ENCODE data around the gene FPR2. TPM values are rescaled to one million over a fixed set of nuclear protein-coding genes. Genes with fewer than 3 reads are reported as not detected.
"Not testable (repeated sequence)": the region's sequence is repeated elsewhere in the genome, so short reads cannot be mapped to it uniquely, and the experiment has no call there.

FPR2 gene
- total RNA-seq, 1 donor from 2014 or later = 1.4 TPM

GRCh38 chr19:51738523-51738922 is 22.5 kb upstream of the FPR2 start:
- DNase-seq (ENCODE audit: low spot score); intact Hi-C loops (cut with DNase I): not testable (repeated sequence)

DNA sequence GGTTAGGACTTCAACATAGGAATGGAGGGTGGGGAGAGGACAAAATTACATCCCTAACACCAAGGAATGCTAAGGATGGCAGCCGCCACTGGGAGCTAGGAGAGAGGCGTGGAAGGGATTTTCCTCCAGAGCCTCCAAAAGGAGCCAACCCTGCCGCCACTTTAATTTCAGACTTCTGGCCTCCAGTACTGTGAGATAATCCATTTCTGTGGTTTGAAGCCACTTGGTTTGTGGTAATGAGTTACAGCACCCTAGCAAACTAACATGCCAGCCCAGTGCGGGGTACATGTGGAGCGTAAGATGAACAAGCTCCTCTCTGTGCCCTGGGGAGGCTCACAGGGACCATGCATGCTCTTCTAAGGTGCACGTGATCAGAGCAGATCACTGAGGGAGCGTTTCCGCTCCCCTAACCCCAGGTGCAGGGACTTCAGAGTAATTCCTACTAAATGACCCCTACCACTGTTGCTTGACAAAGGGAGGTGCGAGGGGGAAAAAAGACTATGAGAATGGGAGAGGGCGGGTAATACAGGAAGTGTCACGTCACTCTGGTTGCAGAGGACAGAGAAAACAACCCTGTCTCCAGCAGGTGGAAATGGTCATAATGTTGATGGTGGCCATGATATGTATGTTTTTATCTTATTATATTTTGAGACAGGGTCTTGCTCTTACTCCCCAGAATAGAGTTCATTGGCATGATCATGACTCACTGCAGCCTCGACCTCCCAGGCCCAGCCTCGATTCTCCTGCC is 21.3 kb upstream of the FPR2 start:
- intact Hi-C loops (cut with DNase I) = no loop called here
- DNase-seq (ENCODE audit: low spot score) = no peak

DNA sequence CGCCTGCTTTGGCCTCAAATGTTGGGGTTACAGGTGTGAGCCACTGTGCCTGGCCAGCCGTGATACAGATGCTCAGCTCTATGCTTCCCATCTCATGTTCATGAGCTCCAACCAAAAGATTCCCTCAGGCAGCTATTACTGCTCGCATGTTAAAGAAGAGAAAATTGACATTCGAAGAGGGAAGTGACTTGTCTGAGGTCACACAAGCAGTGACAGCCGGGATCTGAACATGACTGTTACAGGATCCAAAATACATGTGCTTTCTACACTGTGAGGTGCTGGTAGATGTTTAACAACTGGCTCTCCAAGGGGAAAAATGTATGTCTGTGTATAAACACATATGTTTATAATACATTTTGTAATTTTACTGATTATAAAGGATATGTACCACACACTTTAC is 20.6 kb upstream of the FPR2 start:
- DNase-seq (ENCODE audit: low spot score) = no peak
- intact Hi-C loops (cut with DNase I) = no loop called here

- DNase-seq (ENCODE audit: low spot score) = no peak
- intact Hi-C loops (cut with DNase I) = no loop called here
These were observed 18.2 kb upstream of the FPR2 start for GRCh38 chr19:51742789-51743188.

- DNase-seq (ENCODE audit: low spot score) = no peak
- intact Hi-C loops (cut with DNase I) = no loop called here
These were observed 17.6 kb upstream of the FPR2 start for GRCh38 chr19:51743405-51743804.

DNA sequence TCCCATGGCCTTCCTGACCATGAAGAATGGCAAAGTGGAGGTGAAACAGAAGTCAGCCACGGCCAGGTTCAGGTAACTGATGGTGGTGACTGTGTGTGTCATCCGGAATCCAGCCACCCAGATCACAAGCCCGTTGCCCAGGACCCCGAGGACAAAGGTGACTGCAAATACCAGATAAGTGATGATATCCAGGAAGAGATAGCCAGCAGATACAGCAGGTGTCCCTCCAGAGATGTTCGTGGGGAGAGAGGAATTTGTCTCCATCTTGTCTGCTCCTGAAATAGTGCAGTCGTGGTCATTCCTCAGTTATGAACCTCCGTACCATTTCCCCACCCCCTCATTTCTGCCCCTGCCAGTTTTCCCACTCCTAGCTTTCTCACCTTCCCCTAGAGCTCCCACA is 14.2 kb upstream of the FPR2 start:
- DNase-seq (ENCODE audit: low spot score) = no peak
- intact Hi-C loops (cut with DNase I) = no loop called here

DNA sequence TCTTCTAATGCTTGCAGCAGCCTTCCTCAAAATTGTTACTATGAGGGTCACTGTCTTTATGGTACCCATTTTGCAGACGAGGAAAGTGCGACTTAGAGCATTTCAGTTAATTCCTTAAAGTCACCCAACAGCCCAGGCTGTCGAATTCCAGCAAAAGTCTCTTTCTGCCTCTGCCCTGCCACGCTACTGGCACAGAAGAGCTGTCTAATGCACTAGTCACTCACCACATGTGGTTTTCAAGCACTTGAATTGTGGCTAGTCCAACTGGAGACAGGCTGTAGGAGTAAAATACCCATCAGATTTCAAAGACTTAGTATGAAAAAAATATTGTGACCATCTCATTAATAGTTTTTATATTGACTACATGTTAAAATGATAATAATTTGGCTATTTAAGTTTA is 11.0 kb upstream of the FPR2 start:
- intact Hi-C loops (cut with DNase I) = no loop called here
- DNase-seq (ENCODE audit: low spot score) = no peak

DNA sequence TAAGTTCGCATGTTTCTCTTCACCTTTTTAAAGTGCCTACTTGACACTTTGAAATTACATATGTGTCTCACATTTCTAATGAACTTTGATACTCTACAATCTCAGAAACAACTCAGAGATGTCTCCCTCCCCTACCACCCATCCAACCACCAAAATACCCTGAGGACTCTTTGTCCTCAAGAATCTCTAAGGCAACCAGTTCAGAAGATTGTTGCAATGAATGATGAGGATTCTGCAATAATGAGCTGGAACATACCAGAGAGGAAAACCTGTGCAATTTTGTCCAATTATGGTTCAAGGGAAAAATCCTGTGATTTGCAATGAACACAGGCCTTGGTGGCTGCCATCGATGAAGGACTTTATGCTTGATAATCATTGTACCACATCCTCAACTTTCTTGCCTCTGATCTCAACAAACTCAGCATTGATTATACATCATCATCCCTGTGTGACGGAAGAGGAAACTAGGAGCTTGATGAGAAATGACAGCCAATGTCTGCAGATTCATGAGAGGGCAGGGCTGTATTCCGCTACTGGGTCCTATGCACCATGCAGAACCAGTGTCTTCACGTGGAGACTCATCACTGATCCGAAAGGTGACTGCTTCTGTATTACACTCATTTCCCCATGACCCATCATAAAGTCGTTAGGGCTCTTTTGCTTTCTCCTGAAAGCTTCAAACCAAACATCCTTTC is 10.4 kb upstream of the FPR2 start:
- intact Hi-C loops (cut with DNase I) = no loop called here
- no peak for DNase-seq (ENCODE audit: low spot score)

DNA sequence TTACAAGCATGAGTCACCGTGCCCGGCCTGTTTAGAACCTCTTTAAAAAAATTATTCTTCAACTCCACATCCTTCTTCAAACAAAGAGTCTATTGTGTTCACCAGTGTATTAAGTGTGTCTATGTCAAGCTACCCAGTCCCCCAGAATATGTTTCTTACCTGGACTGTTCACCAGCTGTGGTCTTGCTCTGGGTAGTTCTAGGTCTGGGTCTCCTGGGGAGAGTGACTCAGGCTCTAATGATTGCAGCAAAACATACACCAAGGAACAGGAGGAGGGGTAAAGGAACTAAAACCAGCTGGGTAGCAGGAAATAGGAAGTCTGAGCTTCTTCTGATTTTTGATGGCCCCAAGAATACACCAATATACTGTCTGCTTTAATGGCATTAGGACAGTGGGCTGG is 9.3 kb upstream of the FPR2 start, which contains the start of gene FPR1:
Gene FPR1 (minus strand): TSS at position 224 of the 400 bp plus-strand sequence. CDS start 4,884 bp downstream, outside the sequence.
- DNase-seq (ENCODE audit: low spot score) = no peak
- intact Hi-C loops (cut with DNase I) = no loop called here

GRCh38 chr19:51754109-51754508 is 6.9 kb upstream of the FPR2 start:
- DNase-seq (ENCODE audit: low spot score) = no peak
- intact Hi-C loops (cut with DNase I) = no loop called here

DNA sequence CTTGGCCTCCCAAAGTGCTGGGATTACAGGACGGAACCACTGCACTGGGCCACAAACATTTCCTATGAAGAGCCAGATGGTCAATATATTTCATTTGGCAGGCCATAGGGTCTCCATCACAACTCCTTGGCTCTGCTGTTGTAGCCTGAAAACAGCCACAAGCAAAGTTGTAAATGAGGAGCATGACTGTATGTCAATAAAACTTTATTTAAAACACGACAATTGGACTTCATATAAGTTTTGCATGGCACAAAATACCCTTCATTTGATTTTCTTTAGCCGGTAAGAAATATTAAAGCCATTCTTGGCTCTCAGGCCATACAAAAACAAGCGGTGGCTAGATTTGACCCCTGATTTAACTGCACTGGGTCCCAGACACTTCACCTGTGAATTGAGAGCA is 6.2 kb upstream of the FPR2 start:
- intact Hi-C loops (cut with DNase I) = no loop called here
- no peak for DNase-seq (ENCODE audit: low spot score)

DNA sequence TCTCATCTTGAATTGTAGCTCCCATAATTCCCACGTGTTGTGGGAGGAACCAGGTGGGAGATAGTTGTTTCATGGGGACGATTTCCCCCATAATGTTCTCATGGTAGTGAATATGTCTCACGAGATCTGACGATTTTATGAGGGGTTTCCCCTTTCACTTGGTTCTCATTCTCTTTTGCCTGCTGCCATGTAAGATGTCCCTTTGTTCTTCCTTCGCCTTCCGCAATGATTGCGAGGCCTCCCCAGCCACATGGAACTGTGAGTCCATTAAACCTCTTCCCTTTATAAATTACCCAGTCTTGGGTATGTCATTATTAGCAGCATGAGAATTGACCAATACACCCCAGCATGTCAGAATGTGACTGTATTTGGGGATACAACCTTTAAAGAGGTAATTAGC is 5.4 kb upstream of the FPR2 start:
- no peak for DNase-seq (ENCODE audit: low spot score)
- intact Hi-C loops (cut with DNase I) = no loop called here

- no peak for DNase-seq (ENCODE audit: low spot score)
- intact Hi-C loops (cut with DNase I) = no loop called here
These were observed 716 bp downstream of the FPR2 start for GRCh38 chr19:51761696-51762095.

DNA sequence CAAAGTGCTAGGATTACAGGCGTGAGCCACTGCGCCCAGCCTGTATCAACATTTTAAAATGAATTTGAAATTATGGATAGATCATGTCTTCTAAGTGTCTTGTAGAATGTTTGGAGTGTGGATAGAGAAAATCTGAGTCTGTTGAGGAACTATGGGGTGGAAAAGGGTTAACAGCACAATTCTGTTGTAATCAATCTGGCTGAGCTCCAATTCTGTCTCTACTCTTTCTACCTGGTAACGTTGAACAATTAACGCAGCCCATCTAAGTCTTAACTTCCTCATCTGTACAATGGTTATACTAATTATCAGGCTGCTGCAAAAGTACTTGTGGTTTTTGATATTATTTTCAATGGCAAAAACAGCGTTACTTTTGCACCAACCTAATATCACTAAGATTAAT is 4.1 kb downstream of the FPR2 start:
- intact Hi-C loops (cut with DNase I) = no loop called here
- DNase-seq (ENCODE audit: low spot score) = no peak

GRCh38 chr19:51766461-51766860 is 5.5 kb downstream of the FPR2 start:
- intact Hi-C loops (cut with DNase I) = no loop called here
- no peak for DNase-seq (ENCODE audit: low spot score)

GRCh38 chr19:51771376-51772130 is 10.6 kb downstream of the FPR2 start:
- no peak for DNase-seq (ENCODE audit: low spot score)
- intact Hi-C loops (cut with DNase I) = no loop called here

DNA sequence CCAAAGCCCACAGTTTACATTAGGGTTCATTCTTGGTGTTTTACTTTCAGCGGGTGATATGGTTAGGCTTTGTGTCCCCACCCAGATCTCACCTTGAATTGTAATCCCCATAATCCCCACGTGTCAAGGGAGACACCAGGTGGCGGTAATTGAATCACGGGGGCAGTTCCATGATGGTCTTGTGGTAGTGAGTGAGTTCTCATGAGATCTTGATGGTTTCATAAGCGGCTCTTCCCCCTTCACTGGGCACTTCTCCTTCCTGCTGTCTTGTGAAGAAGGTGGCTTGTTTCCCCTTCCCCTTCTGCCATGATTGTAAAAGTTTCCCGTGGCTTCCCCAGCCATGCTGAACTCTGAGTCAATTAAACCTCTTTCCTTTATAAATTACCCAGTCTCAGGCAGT is 12.0 kb downstream of the FPR2 start:
- no peak for DNase-seq (ENCODE audit: low spot score)
- intact Hi-C loops (cut with DNase I) = no loop called here

DNA sequence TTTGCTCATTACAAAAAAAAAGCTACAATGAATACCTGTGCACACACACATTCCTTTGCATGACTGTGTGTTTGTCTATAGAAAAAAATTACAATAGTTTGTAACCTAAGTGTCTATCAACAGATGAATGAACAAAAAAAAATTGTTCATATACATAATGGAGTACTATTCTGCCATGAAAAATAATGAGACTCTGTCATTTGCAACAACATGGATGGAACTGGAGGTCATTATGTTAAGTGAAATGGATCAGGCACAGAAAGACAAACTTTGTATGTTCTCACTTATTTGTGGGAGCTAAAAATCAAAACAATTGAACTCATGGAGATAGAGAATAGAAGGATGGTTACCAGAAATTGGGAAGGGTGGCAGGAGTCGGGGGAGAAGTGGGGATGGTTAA is 15.6 kb downstream of the FPR2 start:
- DNase-seq (ENCODE audit: low spot score); intact Hi-C loops (cut with DNase I): not testable (repeated sequence)

GRCh38 chr19:51777570-51778462 is 16.8 kb downstream of the FPR2 start:
- intact Hi-C loops (cut with DNase I) = no loop called here
- peak; percentile 84 for DNase-seq (ENCODE audit: low spot score)

GRCh38 chr19:51779181-51779580 is 18.2 kb downstream of the FPR2 start:
- intact Hi-C loops (cut with DNase I) = no loop called here
- DNase-seq (ENCODE audit: low spot score) = no peak
